Natural killer cell treated with Interleukin-12 subunit alpha and Interleukin-12 subunit beta and Interleukin-15 and Interleukin-18, amount 100 ng/mL, for 72 hours (primary cell): ENCODE measurements around the gene COX18. TPM values are rescaled to one million over a fixed set of nuclear protein-coding genes. Genes with fewer than 3 reads are reported as not detected.
A peak's percentile ranks its signal among the peaks of the same experiment; 100 is the strongest.

Experiments
- ATAC-seq, 2 donors: fragments of 150-1000 bp; cut with Tn5 transposase in 1 of 2; sonication (Bioruptor Pico), chemical (Tn5 transposase) in 1 of 2; 2 replicates each; pipeline ENCODE4 v1.10.0; 2021
- DNase-seq: peaks from one replicate; pipeline ENCODE4 v3.0.0; 2022; ENCODE audit warnings: low spot score
- H3K27ac Mint-ChIP-seq, 2 donors: 1 replicate in 1 of 2; 2 replicates in 1 of 2; pipeline ENCODE4 v1.8.0; 2022; ENCODE audit warnings: mixed read lengths in 2 of 2, mild to moderate bottlenecking in 1 of 2, moderate library complexity in 1 of 2
- H3K27me3 Mint-ChIP-seq, 2 donors: 1 replicate in 1 of 2; 2 replicates in 1 of 2; pipeline ENCODE4 v1.8.0; 2022; ENCODE audit warnings: mixed read lengths in 2 of 2
- H3K36me3 Mint-ChIP-seq: one replicate; pipeline ENCODE4 v1.8.0; 2022; ENCODE audit warnings: mixed read lengths
- H3K4me1 Mint-ChIP-seq, 2 donors: 1 replicate in 1 of 2; 2 replicates in 1 of 2; pipeline ENCODE4 v1.8.0; 2022; ENCODE audit warnings: low read depth in 2 of 2, mixed read lengths in 2 of 2, mild to moderate bottlenecking in 1 of 2
- H3K4me3 Mint-ChIP-seq: one replicate; pipeline ENCODE4 v1.8.0; 2022; ENCODE audit warnings: mixed read lengths
- H3K9me3 Mint-ChIP-seq: 2 replicates; pipeline ENCODE4 v1.8.0; 2022; ENCODE audit warnings: mixed read lengths
- total RNA-seq, 2 donors: library from RNA; stranded (reverse); gene quantifications; one replicate each; pipeline ENCODE4 v1.2.3, GENCODE V29; 2022

The COX18 gene, protein sequence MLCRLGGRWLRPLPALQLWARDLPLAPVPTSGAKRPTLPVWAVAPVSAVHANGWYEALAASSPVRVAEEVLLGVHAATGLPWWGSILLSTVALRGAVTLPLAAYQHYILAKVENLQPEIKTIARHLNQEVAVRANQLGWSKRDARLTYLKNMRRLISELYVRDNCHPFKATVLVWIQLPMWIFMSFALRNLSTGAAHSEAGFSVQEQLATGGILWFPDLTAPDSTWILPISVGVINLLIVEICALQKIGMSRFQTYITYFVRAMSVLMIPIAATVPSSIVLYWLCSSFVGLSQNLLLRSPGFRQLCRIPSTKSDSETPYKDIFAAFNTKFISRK
- 10 to 100 TPM; 12.7 to 16.6 TPM for total RNA-seq

GRCh38 chr4:73069338-73070073 is at the start of gene COX18:
COX18 (minus strand) TSS chr4:73069716; CDS start chr4:73069649, 67 bp downstream.
- H3K9me3 Mint-ChIP-seq, result no peaks in the 10 kb centered on the region
- peak; percentile 92 to 94 for ATAC-seq
- H3K4me3 Mint-ChIP-seq, result peak within 1 kb of the TSS; percentile 90
- peaks cover 31 to 41% of the 10 kb centered on the region in 2 donors for H3K4me1 Mint-ChIP-seq
- H3K27me3 Mint-ChIP-seq, result no peaks in the 10 kb centered on the region
- DNase-seq, result peak; percentile 97
- H3K36me3 Mint-ChIP-seq, result peaks cover 2% of the 10 kb centered on the region
- peak within 1 kb of the TSS; percentile 91 to 94 for H3K27ac Mint-ChIP-seq

GRCh38 chr4:73109493-73109892 is 40.0 kb upstream of the COX18 start:
- ATAC-seq, result no peak
- Mint-ChIP-seq H3K27me3 (no peaks in the 10 kb centered on the region), H3K27ac (no peak overlapping the region), H3K36me3 (peaks cover 31% of the 10 kb centered on the region), H3K4me3 (no peak overlapping the region), H3K4me1 (peaks cover 0 to 7% of the 10 kb centered on the region in 2 donors), H3K9me3 (no peaks in the 10 kb centered on the region)
- no peak for DNase-seq

- ATAC-seq (no peak), DNase-seq (no peak)
- H3K27me3 Mint-ChIP-seq, result no peaks in the 10 kb centered on the region
- H3K9me3 Mint-ChIP-seq, result no peaks in the 10 kb centered on the region
- H3K4me3 Mint-ChIP-seq, result no peak overlapping the region
- H3K36me3 Mint-ChIP-seq, result peaks cover 27% of the 10 kb centered on the region
- H3K27ac Mint-ChIP-seq, result peak overlapping the region in 1 of 2 donors; percentile 30
- peaks cover 0 to 12% of the 10 kb centered on the region in 2 donors for H3K4me1 Mint-ChIP-seq
These were observed 35.2 kb upstream of the COX18 start for GRCh38 chr4:73104695-73105094.

DNA sequence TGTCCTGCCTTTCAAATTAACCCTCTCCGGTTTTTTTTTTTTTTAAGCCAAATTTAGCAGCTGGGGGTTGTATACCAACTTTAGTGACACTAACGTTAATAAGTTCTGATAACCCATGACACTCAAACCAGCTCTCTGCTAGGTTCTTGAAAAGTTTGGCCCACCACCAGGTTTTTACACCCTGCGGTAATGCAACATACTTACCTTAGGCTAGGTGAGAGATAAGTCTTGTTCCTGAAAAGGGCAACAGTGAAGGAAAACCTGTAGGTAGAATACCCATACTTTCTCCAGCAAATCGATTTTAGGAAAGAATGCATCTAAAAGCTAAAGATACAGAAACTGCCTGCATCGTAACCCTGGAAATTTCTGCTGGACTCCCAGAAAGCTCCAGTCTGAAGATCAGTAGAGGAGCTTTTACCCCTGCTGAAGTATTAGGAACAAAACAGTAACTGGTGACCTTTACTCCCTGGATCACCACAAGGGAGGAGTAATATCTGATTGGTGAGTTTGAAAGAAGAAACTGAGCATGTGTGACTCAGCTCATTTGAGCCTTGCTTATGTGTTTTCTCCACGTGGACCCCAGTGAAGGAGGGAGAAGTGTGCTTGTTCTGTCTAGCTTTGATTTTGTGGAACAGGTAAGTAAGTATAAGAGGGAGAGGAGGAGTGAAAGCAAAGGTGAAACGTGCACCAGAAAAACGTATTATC is 34.4 kb upstream of the COX18 start:
- Mint-ChIP-seq H3K4me1 (peaks cover 0 to 15% of the 10 kb centered on the region in 2 donors), H3K27ac (peak overlapping the region in 1 of 2 donors; percentile 11), H3K36me3 (peaks cover 27% of the 10 kb centered on the region), H3K4me3 (no peak overlapping the region), H3K27me3 (no peaks in the 10 kb centered on the region), H3K9me3 (no peaks in the 10 kb centered on the region)
- DNase-seq, result no peak
- ATAC-seq, result no peak

DNA sequence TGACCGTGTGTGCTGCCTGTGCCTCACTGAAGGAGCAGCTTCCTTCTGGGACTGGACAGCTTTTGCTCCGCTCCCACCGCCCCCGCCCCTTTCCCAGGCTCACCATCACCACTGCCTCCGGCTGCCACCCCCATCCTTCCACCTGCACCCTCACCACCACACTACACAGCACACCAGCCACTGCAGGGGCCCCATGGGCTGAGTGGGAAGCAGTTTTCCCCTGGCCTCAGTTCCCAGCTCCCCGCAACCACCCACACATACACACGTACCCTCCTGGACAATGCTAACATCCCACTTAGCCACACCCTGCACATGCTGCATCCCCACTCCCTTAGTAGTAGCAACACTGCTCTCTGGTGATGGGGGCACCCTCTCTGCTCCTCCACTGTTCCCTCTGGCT is 29.6 kb upstream of the COX18 start:
- H3K27ac Mint-ChIP-seq, result peak overlapping the region in 1 of 2 donors; percentile 59
- ATAC-seq, result no peak
- peaks cover 0 to 8% of the 10 kb centered on the region in 2 donors for H3K4me1 Mint-ChIP-seq
- DNase-seq, result no peak
- H3K4me3 Mint-ChIP-seq, result no peak overlapping the region
- H3K27me3 Mint-ChIP-seq, result no peaks in the 10 kb centered on the region
- H3K9me3 Mint-ChIP-seq, result no peaks in the 10 kb centered on the region
- H3K36me3 Mint-ChIP-seq, result peaks cover 14% of the 10 kb centered on the region

DNA sequence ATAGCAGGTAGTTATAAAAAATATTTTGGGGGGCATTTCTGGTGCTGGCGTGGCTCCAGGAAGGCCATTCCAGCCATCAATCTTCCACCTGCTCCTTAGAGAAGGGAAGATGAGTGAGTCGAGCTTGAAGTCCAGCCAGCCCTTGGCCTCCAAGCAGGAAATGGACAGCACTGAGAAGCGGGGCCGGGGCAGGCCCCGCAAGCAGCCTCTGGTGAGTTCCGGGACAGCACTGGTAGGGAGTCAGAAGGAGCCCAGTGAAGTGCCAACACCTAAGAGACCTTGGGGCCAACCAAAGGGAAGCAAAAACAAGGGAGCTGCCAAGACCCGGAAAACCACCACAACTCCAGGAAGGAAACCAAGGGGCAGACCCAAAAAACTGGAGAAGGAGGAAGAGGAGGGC is 29.2 kb upstream of the COX18 start:
- H3K27ac Mint-ChIP-seq, result peak overlapping the region in 1 of 2 donors; percentile 32
- peaks cover 12% of the 10 kb centered on the region for H3K36me3 Mint-ChIP-seq
- ATAC-seq (no peak), DNase-seq (no peak)
- H3K9me3 Mint-ChIP-seq, result no peaks in the 10 kb centered on the region
- no peaks in the 10 kb centered on the region for H3K27me3 Mint-ChIP-seq
- peaks cover 0 to 8% of the 10 kb centered on the region in 2 donors for H3K4me1 Mint-ChIP-seq
- H3K4me3 Mint-ChIP-seq, result no peak overlapping the region

- Mint-ChIP-seq H3K27me3 (no peaks in the 10 kb centered on the region), H3K4me3 (no peak overlapping the region), H3K9me3 (no peaks in the 10 kb centered on the region), H3K4me1 (peaks cover 0 to 8% of the 10 kb centered on the region in 2 donors), H3K36me3 (peaks cover 12% of the 10 kb centered on the region), H3K27ac (peak overlapping the region in 1 of 2 donors; percentile 32)
- ATAC-seq, result no peak
- DNase-seq, result no peak
These were observed 28.5 kb upstream of the COX18 start for GRCh38 chr4:73098016-73098415.

DNA sequence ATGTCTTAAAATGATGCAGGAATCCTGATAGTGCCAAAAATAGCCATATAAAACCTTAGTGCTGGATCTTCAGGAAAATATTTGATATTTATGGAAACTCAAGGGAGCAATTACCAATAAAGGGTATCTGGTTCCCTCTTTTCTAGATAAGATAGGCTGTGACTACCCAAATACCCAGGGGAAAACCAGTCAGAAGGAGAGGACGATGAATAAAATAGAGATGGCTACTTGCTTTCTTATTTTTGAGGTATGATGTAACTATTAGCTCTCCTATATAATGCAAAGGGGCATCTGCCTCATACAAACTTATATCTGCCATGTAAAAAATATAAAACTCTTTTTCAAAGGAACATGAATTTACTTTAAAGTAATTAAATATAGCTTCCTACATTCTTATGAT is 23.4 kb upstream of the COX18 start:
- Mint-ChIP-seq H3K27me3 (no peaks in the 10 kb centered on the region), H3K27ac (no peak overlapping the region), H3K4me3 (no peak overlapping the region), H3K9me3 (no peaks in the 10 kb centered on the region), H3K36me3 (peaks cover 15% of the 10 kb centered on the region), H3K4me1 (peaks cover 0 to 6% of the 10 kb centered on the region in 2 donors)
- ATAC-seq, result no peak
- DNase-seq, result no peak

DNA sequence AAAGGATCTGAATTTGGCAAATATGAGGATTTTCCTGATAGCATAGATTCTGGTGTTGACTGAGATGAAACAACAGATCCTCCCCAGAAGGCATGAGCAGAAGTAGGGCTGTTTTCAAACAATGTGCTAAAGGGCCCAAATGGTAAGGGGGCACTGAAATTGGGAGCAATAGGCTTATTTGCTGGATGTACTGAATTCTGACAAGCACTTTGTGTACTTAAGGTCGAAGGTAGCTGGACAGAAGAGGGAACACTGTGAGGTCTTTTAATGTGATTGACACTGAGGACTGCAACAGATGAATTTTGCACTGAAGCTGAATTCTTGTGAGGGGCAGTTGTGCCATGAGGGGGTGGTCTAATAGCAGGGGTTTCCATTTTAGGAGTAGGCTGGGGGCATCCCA is 21.2 kb upstream of the COX18 start:
- Mint-ChIP-seq H3K4me1 (peaks cover 6% of the 10 kb centered on the region in 2 donors), H3K27me3 (no peaks in the 10 kb centered on the region), H3K27ac (peak overlapping the region; percentile 23 to 29), H3K4me3 (no peak overlapping the region), H3K9me3 (no peaks in the 10 kb centered on the region), H3K36me3 (peaks cover 15% of the 10 kb centered on the region)
- ATAC-seq (no peak), DNase-seq (no peak)

DNA sequence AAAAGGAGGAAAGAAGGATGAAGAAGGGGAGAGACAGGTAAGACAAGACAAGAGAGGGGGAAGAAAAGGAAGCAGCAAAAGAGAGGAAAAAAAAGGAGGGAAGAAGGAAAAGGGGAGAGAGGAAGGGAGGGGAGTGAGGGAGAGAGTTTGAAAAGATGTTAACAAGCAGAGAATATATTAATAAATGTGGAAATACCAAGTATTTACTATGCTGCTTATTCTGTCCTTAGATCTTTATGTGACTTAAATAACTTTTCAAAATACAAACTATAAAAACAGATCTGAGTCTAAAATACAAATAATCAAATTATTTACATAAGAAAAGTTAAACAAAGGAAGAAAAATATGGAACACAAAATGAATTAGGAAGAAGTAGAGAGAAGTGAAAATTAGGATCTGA is 18.4 kb upstream of the COX18 start:
- no peak overlapping the region for H3K4me3 Mint-ChIP-seq
- peak overlapping the region in 1 of 2 donors; percentile 4 for H3K27ac Mint-ChIP-seq
- ATAC-seq (no peak), DNase-seq (no peak)
- H3K4me1 Mint-ChIP-seq, result peaks cover 6% of the 10 kb centered on the region in 2 donors
- H3K9me3 Mint-ChIP-seq, result no peaks in the 10 kb centered on the region
- peaks cover 18% of the 10 kb centered on the region for H3K36me3 Mint-ChIP-seq
- H3K27me3 Mint-ChIP-seq, result no peaks in the 10 kb centered on the region

- H3K27me3 Mint-ChIP-seq, result no peaks in the 10 kb centered on the region
- ATAC-seq (no peak), DNase-seq (no peak)
- H3K36me3 Mint-ChIP-seq, result peaks cover 20% of the 10 kb centered on the region
- H3K4me1 Mint-ChIP-seq, result peaks cover 5 to 6% of the 10 kb centered on the region in 2 donors
- H3K4me3 Mint-ChIP-seq, result peak overlapping the region; percentile 59
- peak overlapping the region; percentile 23 to 76 for H3K27ac Mint-ChIP-seq
- no peaks in the 10 kb centered on the region for H3K9me3 Mint-ChIP-seq
These were observed 16.8 kb upstream of the COX18 start for GRCh38 chr4:73086095-73086868.

DNA sequence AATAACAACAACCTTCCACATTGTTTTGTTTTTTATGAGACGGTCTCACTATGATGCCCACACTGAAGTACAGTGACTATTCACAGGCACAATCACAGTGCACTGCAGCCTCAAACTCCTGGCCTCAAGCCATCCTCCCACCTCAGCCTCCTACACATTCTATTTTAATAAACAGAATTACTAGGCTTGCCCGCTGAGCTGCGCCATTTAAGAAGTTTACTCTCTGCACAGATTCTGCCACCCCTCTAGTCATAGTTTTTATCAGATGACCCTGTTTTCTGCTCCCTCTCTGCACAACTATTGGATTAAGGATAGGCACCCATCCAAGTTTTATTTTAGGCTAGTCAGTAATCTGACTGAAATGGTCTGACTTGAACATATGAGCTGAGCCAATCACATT is 11.3 kb upstream of the COX18 start:
- DNase-seq (no peak), ATAC-seq (no peak)
- Mint-ChIP-seq H3K27ac (peak overlapping the region in 1 of 2 donors; percentile 17), H3K27me3 (no peaks in the 10 kb centered on the region), H3K4me3 (no peak overlapping the region), H3K9me3 (no peaks in the 10 kb centered on the region), H3K36me3 (peaks cover 24% of the 10 kb centered on the region), H3K4me1 (peaks cover 4 to 10% of the 10 kb centered on the region in 2 donors)

DNA sequence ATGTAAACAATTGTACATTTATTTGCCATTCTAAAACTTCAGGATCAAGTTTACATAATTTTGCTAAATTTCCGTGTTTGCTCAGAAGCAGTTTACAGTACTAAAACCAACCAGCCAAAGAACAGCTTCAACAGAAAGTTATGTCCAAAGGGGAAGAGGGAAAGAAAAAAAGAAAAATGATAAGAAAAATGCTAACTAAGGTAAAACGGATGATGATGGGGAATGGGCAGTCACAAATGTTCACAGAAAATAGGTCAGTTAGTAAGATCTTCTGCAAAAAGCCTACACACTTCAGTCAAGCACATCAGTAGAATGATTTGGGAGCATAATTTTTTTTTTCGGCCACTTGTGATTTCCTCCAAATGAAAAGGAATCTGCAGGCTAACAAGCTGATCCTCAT is 6.3 kb upstream of the COX18 start:
- no peak for ATAC-seq
- H3K27ac Mint-ChIP-seq, result peak overlapping the region in 1 of 2 donors; percentile 40
- no peaks in the 10 kb centered on the region for H3K27me3 Mint-ChIP-seq
- H3K9me3 Mint-ChIP-seq, result no peaks in the 10 kb centered on the region
- H3K4me3 Mint-ChIP-seq, result no peak overlapping the region
- H3K36me3 Mint-ChIP-seq, result peaks cover 10% of the 10 kb centered on the region
- peaks cover 0 to 7% of the 10 kb centered on the region in 2 donors for H3K4me1 Mint-ChIP-seq
- no peak for DNase-seq
